GM06990 (cell line): ENCODE data around the gene SYT8.

ENCODE experiments used
- DNase-seq: peaks from one replicate; pipeline ENCODE4 v3.0.0-alpha.2; 2011; ENCODE audit not compliant: insufficient read length; ENCODE audit errors: extremely low read depth
- H3K27me3 ChIP-seq: replicated peaks from 2 replicates; pipeline ENCODE4 v1.6.0; 2011; ENCODE audit warnings: low read length; ENCODE audit not compliant: control insufficient read depth, insufficient read depth
- H3K36me3 ChIP-seq: 2 replicates; pipeline ENCODE4 v1.5.1; 2011; ENCODE audit warnings: low read length; ENCODE audit not compliant: control insufficient read depth, insufficient read depth
- H3K4me3 ChIP-seq: replicated peaks from 2 replicates; pipeline ENCODE4 v1.5.1; 2011; ENCODE audit warnings: low read depth, mild to moderate bottlenecking, control low read depth, low read length
- TF ChIP-seq, protein P1 (sequence below): IDR thresholded peaks from 2 replicates; pipeline ENCODE4 v1.5.1; 2011; ENCODE audit warnings: low read length, control low read depth, mild to moderate bottlenecking, inconsistent platforms; ENCODE audit not compliant: insufficient read depth, poor library complexity, severe bottlenecking

The SYT8 gene

GRCh38 chr11:1832211-1832919, 2.4 kb upstream of the SYT8 start:
- H3K36me3 ChIP-seq = no peaks in the 10 kb centered on the region
- H3K27me3 ChIP-seq = no peaks in the 10 kb centered on the region; the same call in 1 of the 2 replicates
- no peak for DNase-seq
- no peak overlapping the region for H3K4me3 ChIP-seq
- TF ChIP-seq, protein P1, sequence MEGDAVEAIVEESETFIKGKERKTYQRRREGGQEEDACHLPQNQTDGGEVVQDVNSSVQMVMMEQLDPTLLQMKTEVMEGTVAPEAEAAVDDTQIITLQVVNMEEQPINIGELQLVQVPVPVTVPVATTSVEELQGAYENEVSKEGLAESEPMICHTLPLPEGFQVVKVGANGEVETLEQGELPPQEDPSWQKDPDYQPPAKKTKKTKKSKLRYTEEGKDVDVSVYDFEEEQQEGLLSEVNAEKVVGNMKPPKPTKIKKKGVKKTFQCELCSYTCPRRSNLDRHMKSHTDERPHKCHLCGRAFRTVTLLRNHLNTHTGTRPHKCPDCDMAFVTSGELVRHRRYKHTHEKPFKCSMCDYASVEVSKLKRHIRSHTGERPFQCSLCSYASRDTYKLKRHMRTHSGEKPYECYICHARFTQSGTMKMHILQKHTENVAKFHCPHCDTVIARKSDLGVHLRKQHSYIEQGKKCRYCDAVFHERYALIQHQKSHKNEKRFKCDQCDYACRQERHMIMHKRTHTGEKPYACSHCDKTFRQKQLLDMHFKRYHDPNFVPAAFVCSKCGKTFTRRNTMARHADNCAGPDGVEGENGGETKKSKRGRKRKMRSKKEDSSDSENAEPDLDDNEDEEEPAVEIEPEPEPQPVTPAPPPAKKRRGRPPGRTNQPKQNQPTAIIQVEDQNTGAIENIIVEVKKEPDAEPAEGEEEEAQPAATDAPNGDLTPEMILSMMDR = peak; percentile 94

DNA sequence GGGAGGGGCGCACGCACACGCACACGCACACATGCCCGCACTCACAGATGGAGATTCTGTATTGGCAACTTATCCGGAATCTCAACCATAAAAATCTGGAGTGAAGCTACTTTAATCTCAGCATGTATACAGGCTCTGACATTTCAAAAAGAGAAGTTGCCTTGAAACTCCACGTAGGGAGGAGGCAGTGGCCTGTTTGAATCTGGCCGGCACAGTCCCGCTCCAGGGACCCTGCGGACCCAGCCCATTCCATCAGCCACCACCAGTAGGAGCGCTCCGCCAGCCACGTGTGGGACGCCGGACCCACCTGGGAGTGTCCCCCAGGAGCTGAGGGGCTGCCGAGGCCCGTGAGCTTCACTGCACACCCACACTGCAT, 1.9 kb upstream of the SYT8 start:
- no peaks in the 10 kb centered on the region for H3K36me3 ChIP-seq
- no peaks in the 10 kb centered on the region; the same call in 1 of the 2 replicates for H3K27me3 ChIP-seq
- no peak for DNase-seq
- H3K4me3 ChIP-seq = no peak overlapping the region
- TF ChIP-seq, protein P1 = no peak

DNA sequence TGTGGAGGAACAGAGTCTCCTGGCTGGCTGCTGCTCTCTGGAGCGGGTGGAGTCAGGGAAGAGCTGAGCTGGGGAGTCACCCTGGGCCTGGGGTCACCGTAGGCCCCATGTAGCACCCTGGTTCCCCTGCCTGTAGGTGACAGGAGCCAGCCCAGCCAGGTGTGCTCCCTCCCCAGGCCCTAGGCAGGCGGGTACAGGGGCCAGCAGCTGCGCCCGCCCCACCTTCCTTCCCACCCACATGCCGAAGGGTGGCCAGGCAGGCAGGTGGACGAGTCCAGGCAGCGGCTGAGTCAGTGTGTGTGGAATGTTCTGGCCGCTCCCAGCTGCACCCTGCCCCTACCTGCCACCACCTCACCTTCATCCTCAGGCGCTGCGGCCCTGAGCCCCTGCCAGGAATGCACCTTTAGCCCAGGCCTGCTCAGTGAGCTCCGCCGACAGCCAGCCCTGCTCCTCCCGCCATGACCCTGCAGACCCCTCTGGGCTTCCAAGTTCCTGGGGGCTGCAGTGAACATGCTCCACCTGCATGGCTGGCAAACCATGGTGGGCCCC, 654 bp upstream of the SYT8 start:
- no peaks in the 10 kb centered on the region for H3K36me3 ChIP-seq
- TF ChIP-seq, protein P1 = no peak
- DNase-seq = no peak
- H3K4me3 ChIP-seq = no peak overlapping the region
- H3K27me3 ChIP-seq = no peaks in the 10 kb centered on the region; the same call in 1 of the 2 replicates

- TF ChIP-seq, protein P1 = no peak
- no peak for DNase-seq
- no peaks in the 10 kb centered on the region for H3K36me3 ChIP-seq
- no peaks in the 10 kb centered on the region; the same call in 1 of the 2 replicates for H3K27me3 ChIP-seq
- no peak overlapping the region for H3K4me3 ChIP-seq
These were observed 851 bp downstream of the SYT8 start for GRCh38 chr11:1835671-1836010.

DNA sequence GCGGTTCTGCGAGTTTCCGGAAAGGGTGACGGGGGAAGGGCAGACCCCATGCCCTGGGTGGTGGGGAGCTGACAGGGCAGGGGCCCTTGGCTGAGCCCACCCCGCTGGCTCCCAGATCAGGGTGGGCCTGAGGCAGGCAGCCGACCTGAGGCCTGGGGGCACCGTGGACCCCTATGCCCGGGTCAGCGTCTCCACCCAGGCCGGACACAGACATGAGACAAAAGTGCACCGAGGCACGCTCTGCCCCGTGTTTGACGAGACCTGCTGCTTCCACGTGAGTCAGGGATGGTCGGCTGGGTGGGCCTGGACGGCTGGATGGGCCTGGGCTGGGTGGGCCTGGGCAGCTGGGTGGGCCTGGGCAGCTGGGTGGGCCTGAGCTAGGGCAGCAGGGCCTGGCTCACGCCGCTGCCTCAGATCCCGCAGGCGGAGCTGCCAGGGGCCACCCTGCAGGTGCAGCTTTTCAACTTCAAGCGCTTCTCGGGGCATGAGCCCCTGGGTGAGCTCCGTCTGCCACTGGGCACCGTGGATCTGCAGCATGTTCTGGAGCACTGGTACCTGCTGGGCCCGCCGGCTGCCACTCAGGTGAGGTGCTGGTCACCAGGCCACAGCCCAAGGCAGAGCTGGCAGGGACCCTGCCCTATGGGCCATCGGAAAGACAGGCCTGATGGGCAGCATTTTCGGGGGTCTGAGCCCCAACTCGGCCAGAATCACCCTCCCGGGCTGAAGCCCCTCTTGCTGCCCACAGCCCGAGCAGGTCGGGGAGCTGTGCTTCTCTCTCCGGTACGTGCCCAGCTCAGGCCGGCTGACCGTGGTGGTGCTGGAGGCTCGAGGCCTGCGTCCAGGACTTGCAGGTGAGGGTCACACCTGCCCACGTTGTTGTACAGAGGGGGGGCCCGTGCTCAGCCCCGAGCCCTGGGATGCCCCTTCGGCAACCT, 1.5 kb downstream of the SYT8 start:
- Histone ChIP-seq H3K4me3 (no peak overlapping the region), H3K27me3 (no peaks in the 10 kb centered on the region; the same call in 1 of the 2 replicates), H3K36me3 (no peaks in the 10 kb centered on the region)
- no peak for DNase-seq
- TF ChIP-seq, protein P1 = no peak
